K562 (cell line): Measurements from ENCODE around the gene ZNRF2. TPM values are rescaled to one million over a fixed set of nuclear protein-coding genes. Genes with fewer than 3 reads are reported as not detected.

Experiments
- ATAC-seq: fragments of 200-7000 bp; cut with Tn5 transposase; 3 replicates; pipeline ENCODE4 v1.9.1; 2020; ENCODE audit warnings: moderate library complexity
- BruUV-seq: library from RNA; stranded (reverse); fragments of 400-500 nt; replicated peaks from 2 replicates; lab custom pipeline; 2021; lab: Mats Ljungman, UMichigan
- CTCF ChIA-PET: fragments of 300-600 bp; formaldehyde crosslinking; extraction: SDS; loops from one replicate; lab custom pipeline; 2021; ENCODE audit warnings: low intra/inter-chr PET ratio; lab: Yijun Ruan, JAX
- POLR2A ChIA-PET: fragments of 300-600, 350-650 bp; sonication (Branson Sonifier 250); formaldehyde crosslinking; extraction: SDS; loops from one replicate; lab custom pipeline; 2021; ENCODE audit warnings: antibody characterized with exemption, inconsistent platforms; lab: Yijun Ruan, JAX
- DNase-seq, 4 experiments: peaks; one replicate each; pipeline versions ENCODE4 v3.0.0 to v3.0.0-alpha.2; 2011 to 2018; ENCODE audit warnings: low spot score in 3 of 4, mixed read lengths in 3 of 4; ENCODE audit errors: extremely low read depth in 1 of 4
- FAIRE-seq: peaks from 2 replicates; lab custom pipeline; 2011; peaks lifted over from hg19 to GRCh38; lab: Jason Lieb, UNC
- H2AFZ ChIP-seq: 2 replicates; pipeline ENCODE4 v1.6.0; 2011; ENCODE audit warnings: low read depth, low read length, control low read depth, inconsistent platforms
- H3K27ac ChIP-seq: fragments of 200-600 bp; 3 replicates; pipeline ENCODE4 v1.8.0; 2011; ENCODE audit warnings: low read depth, mild to moderate bottlenecking, control low read depth, inconsistent platforms, low read length, moderate library complexity, mixed read lengths; ENCODE audit errors: extremely low read depth
- H3K27me3 ChIP-seq, 2 experiments: fragments of 300-600 bp in 1 of 2; 2 replicates in 1 of 2; 3 replicates in 1 of 2; pipeline versions ENCODE4 v1.6.0 to v1.8.0; 2011; ENCODE audit warnings: inconsistent platforms in 2 of 2, low read length in 2 of 2, mild to moderate bottlenecking in 1 of 2, mixed read lengths in 1 of 2, moderate library complexity in 1 of 2; ENCODE audit not compliant: control insufficient read depth in 2 of 2, insufficient read depth in 2 of 2
- H3K36me3 ChIP-seq: fragments of 300-600 bp; 3 replicates; pipeline ENCODE4 v1.8.0; 2011; ENCODE audit warnings: mild to moderate bottlenecking, low read length, inconsistent platforms; ENCODE audit not compliant: control insufficient read depth, insufficient read depth
- H3K4me1 ChIP-seq, 2 experiments: fragments of 200-600 bp in 1 of 2; replicated peaks in 1 of 2; 2 replicates in 1 of 2; 3 replicates in 1 of 2; pipeline versions ENCODE4 v1.5.1 to v1.8.0; 2011; ENCODE audit warnings: inconsistent platforms in 2 of 2, low read length in 2 of 2, mild to moderate bottlenecking in 1 of 2, mixed read lengths in 1 of 2, moderate library complexity in 1 of 2; ENCODE audit not compliant: control insufficient read depth in 2 of 2, insufficient read depth in 2 of 2
- H3K4me2 ChIP-seq: 2 replicates; pipeline ENCODE4 v1.6.1; 2011; ENCODE audit warnings: low read length, control low read depth, inconsistent platforms, mixed read lengths; ENCODE audit not compliant: insufficient read depth
- H3K4me3 ChIP-seq: fragments of 200-600 bp; sonication (generic), shearing (Covaris generic); 2 replicates; pipeline ENCODE4 v1.5.1; 2016; ENCODE audit warnings: control low read depth, inconsistent platforms
- H3K79me2 ChIP-seq: fragments of 200-600 bp; 3 replicates; pipeline ENCODE4 v1.8.0; 2011; ENCODE audit warnings: low read length, inconsistent platforms; ENCODE audit not compliant: control insufficient read depth, insufficient read depth
- H3K9ac ChIP-seq, 2 experiments: 2 replicates each; pipeline versions ENCODE4 v1.6.0 to v1.6.1; 2011; ENCODE audit warnings: low read depth in 2 of 2, low read length in 2 of 2, control low read depth in 1 of 2, inconsistent platforms in 1 of 2, mild to moderate bottlenecking in 1 of 2, mixed read lengths in 1 of 2; ENCODE audit not compliant: insufficient read depth in 1 of 2
- H3K9me1 ChIP-seq: one replicate; pipeline ENCODE4 v1.6.0; 2011; ENCODE audit warnings: inconsistent platforms, mild to moderate bottlenecking, low read length, moderate library complexity; ENCODE audit not compliant: control insufficient read depth, insufficient read depth
- H3K9me3 ChIP-seq: replicated peaks from 2 replicates; pipeline ENCODE4 v1.5.1; 2011; ENCODE audit warnings: low read depth, low read length, inconsistent platforms; ENCODE audit not compliant: control insufficient read depth, insufficient read depth
- H4K20me1 ChIP-seq: replicated peaks from 2 replicates; pipeline ENCODE4 v1.6.1; 2011; ENCODE audit warnings: low read length, inconsistent platforms, mixed read lengths; ENCODE audit not compliant: control insufficient read depth, insufficient read depth
- ARID2 ChIP-seq: fragments of 450-650 bp; IDR thresholded peaks from 2 replicates; pipeline ENCODE4 v1.6.1; 2017; ENCODE audit warnings: antibody characterized with exemption, mild to moderate bottlenecking
- HNRNPLL ChIP-seq: fragments of 200-400 bp; formaldehyde crosslinking; IDR thresholded peaks from 2 replicates; pipeline ENCODE4 v1.6.1; 2017; ENCODE audit warnings: low read length, low read depth, mild to moderate bottlenecking; ENCODE audit not compliant: poor library complexity, severe bottlenecking
- JUN ChIP-seq, 2 experiments: sonication (generic) in 1 of 2; formaldehyde crosslinking in 1 of 2; IDR thresholded peaks; 2 replicates each; pipeline versions ENCODE4 v1.6.1 to v1.8.0; 2012 to 2022; ENCODE audit warnings: borderline replicate concordance in 2 of 2, mild to moderate bottlenecking in 2 of 2, improper control_type of control experiment in 1 of 2, low read depth in 1 of 2, low read length in 1 of 2, missing genetic modification reagents in 1 of 2
- RBM25 ChIP-seq: fragments of 200-400 bp; formaldehyde crosslinking; IDR thresholded peaks from 2 replicates; pipeline ENCODE4 v1.6.1; 2018; ENCODE audit warnings: low read length, low read depth, moderate library complexity; ENCODE audit not compliant: severe bottlenecking
- SP1 ChIP-seq: sonication (generic); formaldehyde crosslinking; IDR thresholded peaks from 2 replicates; pipeline ENCODE4 v1.8.1; 2022; ENCODE audit warnings: mild to moderate bottlenecking, missing genetic modification reagents
- STAG1 ChIP-seq: sonication (generic); formaldehyde crosslinking; IDR thresholded peaks from 2 replicates; pipeline ENCODE4 v1.5.0; 2020; ENCODE audit warnings: missing genetic modification reagents, borderline replicate concordance
- U2AF2 ChIP-seq: fragments of 200-400 bp; formaldehyde crosslinking; optimal IDR thresholded peaks from 2 replicates; pipeline ENCODE3; 2017; ENCODE audit warnings: low read depth, mild to moderate bottlenecking, low read length
- ZFPM2 ChIP-seq: fragments of 250-450 bp; sonication (Bioruptor Pico); IDR thresholded peaks from 2 replicates; pipeline ENCODE4 v1.5.1; 2022; ENCODE audit warnings: mild to moderate bottlenecking
- in situ Hi-C: fragments of 300-500 bp; cut with MboI; formaldehyde crosslinking; loops from 4 replicates; pipeline ENCODE4 v1.15.0; 2018; ENCODE audit warnings: inconsistent platforms, mixed read lengths
- intact Hi-C: fragments of 100-400 bp; cut with micrococcal nuclease; formaldehyde crosslinking; loops from 2 replicates; pipeline ENCODE4 v1.14.2; 2022
- polyA plus RNA-seq, 8 experiments: library from polyadenylated mRNA; depleted of rRNA in 4 of 8; stranded (reverse) in 5 of 8; unstranded in 3 of 8; fragments of >200 nt; fragmentation: Nextera tagmentation in 2 of 8; fragmentation: Illumina TruSeq in 1 of 8; extraction: Ambion mirVana in 2 of 8; extraction: Trizol in 1 of 8; gene quantifications; 2 replicates each; pipeline versions ENCODE4 v1.2.1 to v1.2.3, GENCODE V29; 2011 to 2014; ENCODE audit warnings: inconsistent platforms in 1 of 8, missing spikeins in 1 of 8
- total RNA-seq, 7 experiments: library from RNA; depleted of rRNA in 6 of 7; stranded (reverse); fragments of >200 nt in 6 of 7; fragmentation: Illumina TruSeq in 2 of 7; extraction: Trizol in 2 of 7; gene quantifications; 2 replicates each; pipeline versions ENCODE4 v1.2.1 to v1.2.3, GENCODE V29; 2011 to 2021; ENCODE audit warnings: low replicate concordance in 1 of 7
- TF ChIP-seq, protein P1 (sequence below): fragments of 250-450 bp; sonication (Bioruptor Pico); IDR thresholded peaks from 2 replicates; pipeline ENCODE4 v1.8.0; 2022; ENCODE audit warnings: inconsistent platforms, mild to moderate bottlenecking, moderate library complexity, borderline replicate concordance
- TF ChIP-seq, protein P2 (sequence below): sonication (generic); formaldehyde crosslinking; IDR thresholded peaks from 2 replicates; pipeline ENCODE4 v1.8.1; 2023; ENCODE audit warnings: mild to moderate bottlenecking, missing genetic modification reagents

Gene ZNRF2
- total and polyA plus RNA-seq, 9 of the 15 experiments (the other 6 are each of a cell fraction or from before 2014, with no cell fraction given): 1.1 to 13.9 (median 5.5) TPM

DNA sequence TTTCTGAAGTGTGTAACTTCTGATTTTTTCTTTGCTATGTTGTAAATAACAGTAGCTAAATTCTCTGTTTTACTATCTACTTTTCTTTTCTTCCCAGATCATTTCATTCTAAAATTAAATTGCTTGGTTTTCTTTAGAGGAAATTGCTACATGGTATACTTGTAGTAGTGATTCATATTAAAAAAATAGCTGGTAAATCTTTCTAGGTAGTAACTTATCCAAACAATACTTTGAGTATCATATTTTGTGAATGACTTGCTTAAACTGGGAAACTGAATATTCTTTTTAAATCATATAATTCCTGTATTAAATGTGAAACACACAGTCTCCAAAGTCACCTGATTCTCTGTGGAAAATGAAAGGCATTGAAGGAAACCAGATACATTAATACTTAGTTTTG lies 85.5 kb downstream of the ZNRF2 start:
- Histone ChIP-seq H3K4me3 (no peak overlapping the region), H3K9me3 (no peaks in the 10 kb centered on the region), H3K36me3 (0 out of 3 replicates have a peak, but pooled peaks cover 7% of the 10 kb centered on the region), H3K79me2 (no peaks in the 10 kb centered on the region), H3K27ac (no peak overlapping the region), H2AFZ (no peak overlapping the region), H3K27me3 (no peaks in the 10 kb centered on the region), H3K4me1 (no peaks in the 10 kb centered on the region), H3K9ac (no peak overlapping the region), H3K9me1 (no peaks in the 10 kb centered on the region), H3K4me2 (no peak overlapping the region), H4K20me1 (no peaks in the 10 kb centered on the region; the same call in 1 of the 2 replicates)
- in situ Hi-C loops: no loop called here
- FAIRE-seq: no peak
- intact Hi-C loops: no loop called here
- BruUV-seq: no TSS peak
- ChIA-PET POLR2A (interaction anchor here (0.7 kb wide), 1 partner anchor 35 kb away, joined by 6 read pairs; no protein-coding TSS in a partner anchor), CTCF (no interaction called here)
- no peak for ATAC-seq
- no peak for TF ChIP-seq ZFPM2 (CRISPR knock-in tag)
- no peak for TF ChIP-seq ARID2
- TF ChIP-seq, protein P1, sequence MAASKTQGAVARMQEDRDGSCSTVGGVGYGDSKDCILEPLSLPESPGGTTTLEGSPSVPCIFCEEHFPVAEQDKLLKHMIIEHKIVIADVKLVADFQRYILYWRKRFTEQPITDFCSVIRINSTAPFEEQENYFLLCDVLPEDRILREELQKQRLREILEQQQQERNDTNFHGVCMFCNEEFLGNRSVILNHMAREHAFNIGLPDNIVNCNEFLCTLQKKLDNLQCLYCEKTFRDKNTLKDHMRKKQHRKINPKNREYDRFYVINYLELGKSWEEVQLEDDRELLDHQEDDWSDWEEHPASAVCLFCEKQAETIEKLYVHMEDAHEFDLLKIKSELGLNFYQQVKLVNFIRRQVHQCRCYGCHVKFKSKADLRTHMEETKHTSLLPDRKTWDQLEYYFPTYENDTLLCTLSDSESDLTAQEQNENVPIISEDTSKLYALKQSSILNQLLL (CRISPR knock-in tag): no peak
- no peak for TF ChIP-seq STAG1 (CRISPR knock-in tag)
- TF ChIP-seq HNRNPLL: no peak
- TF ChIP-seq JUN (IDR thresholded peaks at IDR 0.05; ENCODE audit: borderline replicate concordance, low read depth, low read length): no peak
- no peak for TF ChIP-seq JUN (CRISPR knock-in tag; IDR thresholded peaks at IDR 0.05; ENCODE audit: borderline replicate concordance)
- TF ChIP-seq U2AF2: no peak
- TF ChIP-seq, protein P2, sequence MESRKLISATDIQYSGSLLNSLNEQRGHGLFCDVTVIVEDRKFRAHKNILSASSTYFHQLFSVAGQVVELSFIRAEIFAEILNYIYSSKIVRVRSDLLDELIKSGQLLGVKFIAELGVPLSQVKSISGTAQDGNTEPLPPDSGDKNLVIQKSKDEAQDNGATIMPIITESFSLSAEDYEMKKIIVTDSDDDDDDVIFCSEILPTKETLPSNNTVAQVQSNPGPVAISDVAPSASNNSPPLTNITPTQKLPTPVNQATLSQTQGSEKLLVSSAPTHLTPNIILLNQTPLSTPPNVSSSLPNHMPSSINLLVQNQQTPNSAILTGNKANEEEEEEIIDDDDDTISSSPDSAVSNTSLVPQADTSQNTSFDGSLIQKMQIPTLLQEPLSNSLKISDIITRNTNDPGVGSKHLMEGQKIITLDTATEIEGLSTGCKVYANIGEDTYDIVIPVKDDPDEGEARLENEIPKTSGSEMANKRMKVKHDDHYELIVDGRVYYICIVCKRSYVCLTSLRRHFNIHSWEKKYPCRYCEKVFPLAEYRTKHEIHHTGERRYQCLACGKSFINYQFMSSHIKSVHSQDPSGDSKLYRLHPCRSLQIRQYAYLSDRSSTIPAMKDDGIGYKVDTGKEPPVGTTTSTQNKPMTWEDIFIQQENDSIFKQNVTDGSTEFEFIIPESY (CRISPR knock-in tag): no peak
- no peak for TF ChIP-seq SP1 (CRISPR knock-in tag)
- no peak for TF ChIP-seq RBM25
- DNase-seq: no peak
